PC-9 (cell line): ENCODE results near the gene ZNF580. TPM values are rescaled to one million over a fixed set of nuclear protein-coding genes. Genes with fewer than 3 reads are reported as not detected.

Experiments used
- BruUV-seq: library from RNA; stranded (reverse); fragments of 400-500 nt; replicated peaks from 2 replicates; lab custom pipeline; 2021; lab: Mats Ljungman, UMichigan
- CTCF ChIA-PET: fragments of 300-600 bp; sonication (Branson Sonifier 250); formaldehyde crosslinking; loops from one replicate; lab custom pipeline; 2022; ENCODE audit warnings: antibody characterized with exemption; lab: Charles Lee
- POLR2A ChIA-PET: fragments of 300-600 bp; sonication (Branson Sonifier 250); formaldehyde crosslinking; loops from one replicate; lab custom pipeline; 2022; ENCODE audit warnings: antibody characterized with exemption; ENCODE audit not compliant: unreplicated experiment; lab: Charles Lee
- DNase-seq, 2 experiments: peaks; one replicate each; pipeline versions ENCODE4 v3.0.0 to v3.0.0-alpha.2; 2015 to 2022; ENCODE audit warnings: mixed read lengths in 1 of 2
- H2AFZ ChIP-seq: fragments of 200-600 bp; sonication (generic); 2 replicates; pipeline ENCODE4 v1.8.1; 2017; ENCODE audit warnings: antibody characterized with exemption
- H3F3A ChIP-seq: fragments of 200-600 bp; sonication (generic); 2 replicates; pipeline ENCODE4 v1.8.1; 2017; ENCODE audit warnings: antibody characterized with exemption, mild to moderate bottlenecking, low read depth; ENCODE audit not compliant: insufficient read depth
- H3K27ac ChIP-seq: fragments of 200-600 bp; sonication (generic); 2 replicates; pipeline ENCODE4 v1.6.1; 2016; ENCODE audit warnings: mixed run types
- H3K27me3 ChIP-seq: fragments of 200-600 bp; sonication (generic); 2 replicates; pipeline ENCODE4 v1.6.1; 2016; ENCODE audit warnings: low read depth, mixed run types; ENCODE audit not compliant: insufficient read depth
- H3K36me3 ChIP-seq: fragments of 200-600 bp; sonication (generic); 2 replicates; pipeline ENCODE4 v1.6.1; 2016; ENCODE audit warnings: low read depth, mixed run types
- H3K4me1 ChIP-seq: fragments of 200-600 bp; sonication (generic); replicated peaks from 2 replicates; pipeline ENCODE4 v1.6.1; 2016; ENCODE audit warnings: mixed run types; ENCODE audit not compliant: insufficient read depth
- H3K4me2 ChIP-seq: fragments of 200-600 bp; sonication (generic); 2 replicates; pipeline ENCODE4 v1.6.1; 2017; ENCODE audit warnings: mixed run types
- H3K4me3 ChIP-seq: fragments of 200-600 bp; sonication (generic); 2 replicates; pipeline ENCODE4 v1.6.1; 2016; ENCODE audit warnings: mixed run types
- H3K79me2 ChIP-seq: fragments of 200-600 bp; sonication (generic); 2 replicates; pipeline ENCODE4 v1.6.1; 2017; ENCODE audit warnings: low read depth, mixed run types
- H3K9me2 ChIP-seq: fragments of 200-600 bp; sonication (generic); 2 replicates; pipeline ENCODE4 v1.8.1; 2017; ENCODE audit warnings: mild to moderate bottlenecking; ENCODE audit not compliant: insufficient read depth
- H3K9me3 ChIP-seq: fragments of 200-600 bp; sonication (generic); 2 replicates; pipeline ENCODE4 v1.8.1; 2016; ENCODE audit warnings: low read depth; ENCODE audit not compliant: insufficient read depth
- H4K20me1 ChIP-seq: fragments of 200-600 bp; sonication (generic); 2 replicates; pipeline ENCODE4 v1.8.1; 2017; ENCODE audit not compliant: insufficient read depth
- CTCF ChIP-seq: fragments of 200-600 bp; sonication (generic); conservative IDR thresholded peaks from 2 replicates; pipeline ENCODE4 v1.6.1; 2017; ENCODE audit warnings: mixed run types, antibody characterized with exemption, mild to moderate bottlenecking, moderate library complexity
- EZH2 ChIP-seq: fragments of 200-600 bp; sonication (generic); IDR thresholded peaks from 2 replicates; pipeline ENCODE4 v1.8.0; 2017; ENCODE audit warnings: antibody characterized with exemption, low read depth
- intact Hi-C: fragments of 100-400 bp; cut with micrococcal nuclease; formaldehyde crosslinking; loops from one replicate; pipeline ENCODE4 v1.10.0; 2022; ENCODE audit not compliant: unreplicated experiment
- total RNA-seq: library from RNA; stranded (reverse); gene quantifications from 2 replicates; pipeline ENCODE4 v1.2.3, GENCODE V29; 2021

ZNF580 gene
- total RNA-seq, 1 experiment from 2014 or later, result 56.6 TPM

GRCh38 chr19:55691561-55692481 lies 51.0 kb downstream of the ZNF580 start:
- Histone ChIP-seq H3K9me3 (no peaks in the 10 kb centered on the region), H3K36me3 (peaks cover 12% of the 10 kb centered on the region), H3K9me2 (no peaks in the 10 kb centered on the region), H3F3A (no peaks in the 10 kb centered on the region), H3K79me2 (no peaks in the 10 kb centered on the region), H3K4me3 (no peak overlapping the region), H3K27ac (no peak overlapping the region), H3K4me1 (no peaks in the 10 kb centered on the region), H3K27me3 (no peaks in the 10 kb centered on the region), H3K4me2 (no peak overlapping the region), H2AFZ (no peak overlapping the region), H4K20me1 (peaks cover 19% of the 10 kb centered on the region)
- ChIA-PET CTCF (no interaction called here), POLR2A (no interaction called here)
- no peak for TF ChIP-seq CTCF
- TF ChIP-seq EZH2, result no peak
- intact Hi-C loops, result no loop called here
- no peak for DNase-seq
- BruUV-seq, result no TSS peak

DNA sequence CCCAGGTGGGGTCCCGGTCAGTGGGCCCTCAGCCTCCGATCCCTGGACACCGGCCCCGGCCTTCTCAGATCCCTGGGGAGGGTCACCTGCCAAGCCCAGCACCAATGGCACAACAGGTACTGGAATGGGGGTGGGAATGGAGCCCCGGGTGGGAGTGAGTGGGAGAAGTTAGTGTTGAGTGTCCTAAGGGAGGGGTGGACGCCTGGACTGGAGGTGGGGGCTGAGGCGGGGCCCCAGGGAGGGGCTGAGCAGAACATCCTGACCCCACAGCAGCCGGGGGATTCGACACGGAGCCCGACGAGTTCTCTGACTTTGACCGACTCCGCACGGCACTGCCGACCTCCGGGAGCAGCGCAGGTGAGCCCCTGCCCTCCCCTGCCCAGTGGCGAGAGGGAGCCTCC lies 51.9 kb downstream of the ZNF580 start:
- BruUV-seq, result no TSS peak
- H3F3A ChIP-seq, result no peaks in the 10 kb centered on the region
- intact Hi-C loops, result no loop called here
- peaks cover 11% of the 10 kb centered on the region for H4K20me1 ChIP-seq
- CTCF ChIA-PET, result no interaction called here
- H3K4me2 ChIP-seq, result no peak overlapping the region
- no peak for DNase-seq
- H3K27me3 ChIP-seq, result no peaks in the 10 kb centered on the region
- no peaks in the 10 kb centered on the region for H3K79me2 ChIP-seq
- no peak overlapping the region for H3K27ac ChIP-seq
- peaks cover 12% of the 10 kb centered on the region for H3K36me3 ChIP-seq
- no peak for TF ChIP-seq CTCF
- TF ChIP-seq EZH2, result no peak
- no peaks in the 10 kb centered on the region for H3K9me3 ChIP-seq
- H3K4me3 ChIP-seq, result no peak overlapping the region
- H2AFZ ChIP-seq, result no peak overlapping the region
- no peaks in the 10 kb centered on the region for H3K9me2 ChIP-seq
- POLR2A ChIA-PET, result no interaction called here
- H3K4me1 ChIP-seq, result no peaks in the 10 kb centered on the region

Other genes with a start within 250 kb of the ZNF580 start
- gene UBE2S, start 233.2 kb upstream of the ZNF580 start, total RNA-seq, result 359 and 395 TPM in 2 replicates
- gene SHISA7, start 197.7 kb upstream of the ZNF580 start, total RNA-seq, result not detected in 2 replicates
- 92.4 and 113 TPM in 2 replicates for gene ISOC2, start 179.4 kb upstream of the ZNF580 start, total RNA-seq
- 0.73 and 0.74 TPM in 2 replicates for gene C19orf85, start 176.3 kb upstream of the ZNF580 start, total RNA-seq
- gene ZNF628, start 164.4 kb upstream of the ZNF580 start, total RNA-seq, result 17.7 and 19.3 TPM in 2 replicates
- gene NAT14, start 155.8 kb upstream of the ZNF580 start, total RNA-seq, result 61.6 and 103 TPM in 2 replicates
- 3.9 and 4.8 TPM in 2 replicates for gene SSC5D, start 152.6 kb upstream of the ZNF580 start, total RNA-seq
- 3.5 and 3.9 TPM in 2 replicates for gene SBK2, start 103.9 kb upstream of the ZNF580 start, total RNA-seq
- gene SBK3, start 95.5 kb upstream of the ZNF580 start, total RNA-seq, result 41.4 and 45.0 TPM in 2 replicates
- 49.0 TPM in 2 replicates for gene ZNF579, start 60.2 kb upstream of the ZNF580 start, total RNA-seq
- gene FIZ1, start 41.5 kb upstream of the ZNF580 start, total RNA-seq, result 25.2 and 25.4 TPM in 2 replicates
- 30.0 and 37.0 TPM in 2 replicates for gene ZNF524, start 40.7 kb upstream of the ZNF580 start, total RNA-seq
- gene ZNF865, start 35.4 kb upstream of the ZNF580 start, total RNA-seq, result 26.8 and 30.3 TPM in 2 replicates
- 5.4 and 7.7 TPM in 2 replicates for gene ZNF784, start 16.4 kb upstream of the ZNF580 start, total RNA-seq
- gene ZNF581, start 2.6 kb downstream of the ZNF580 start, total RNA-seq, result 53.5 and 81.9 TPM in 2 replicates
- 3.2 and 6.7 TPM in 2 replicates for gene CCDC106, start 7.2 kb downstream of the ZNF580 start, total RNA-seq
- gene U2AF2, start 14.0 kb downstream of the ZNF580 start, total RNA-seq, result 252 and 323 TPM in 2 replicates
- gene EPN1, start 34.2 kb downstream of the ZNF580 start, total RNA-seq, result 232 and 274 TPM in 2 replicates
- gene NLRP9, start 97.4 kb downstream of the ZNF580 start, total RNA-seq, result not detected in 2 replicates
- not detected in 2 replicates for gene RFPL4A, start 118.1 kb downstream of the ZNF580 start, total RNA-seq
- gene RFPL4AL1, start 128.1 kb downstream of the ZNF580 start, total RNA-seq, result not detected in 2 replicates
- gene NLRP11, start 191.0 kb downstream of the ZNF580 start, total RNA-seq, result not detected in 2 replicates
- 1.6 and 1.7 TPM in 2 replicates for gene NLRP4, start 195.5 kb downstream of the ZNF580 start, total RNA-seq